ENCODE data around the gene LRRC75A.

LRRC75A gene

GRCh38 chr17:16480995-16481394 is 11.0 kb downstream of the LRRC75A start:
- CTCF ChIA-PET = interaction anchor here (0.9 kb wide), 1 partner anchor 9 kb away, joined by 3 read pairs; no protein-coding TSS in a partner anchor
- WGBS (ENCODE audit: insufficient coverage) = 98% methylated on average over 5 of the region's 6 CpGs
- no peak overlapping the region for H3K4me3 ChIP-seq (ENCODE audit: control insufficient read depth in 1 of 7, extremely low read depth in 1 of 7, insufficient read depth in 4 of 7, low read depth in 2 of 7, low read length in 6 of 7)
- H3K27me3 ChIP-seq (replicated peaks in 2 of 5; ENCODE audit: control insufficient read depth in 4 of 5, insufficient read depth in 5 of 5, low read length in 4 of 5) = no peaks in the 10 kb centered on the region
- DNase-seq = no peak
- H3K4me1 ChIP-seq (ENCODE audit: control extremely low read depth in 1 of 4, control insufficient read depth in 4 of 4, insufficient read depth in 4 of 4, low read length in 3 of 4) = peaks cover 0 to 4% (median 0%) of the 10 kb centered on the region in 4 experiments
- POLR2A ChIA-PET = no interaction called here
- H3K36me3 ChIP-seq (ENCODE audit: control insufficient read depth in 4 of 4, insufficient read depth in 4 of 4, low read length in 3 of 4) = no peaks in the 10 kb centered on the region
- H3K9me3 ChIP-seq (ENCODE audit: control extremely low read depth in 1 of 5, control insufficient read depth in 4 of 5, insufficient read depth in 2 of 5, low read depth in 1 of 5, low read length in 4 of 5) = no peaks in the 10 kb centered on the region
- no peak overlapping the region for H3K27ac ChIP-seq (ENCODE audit: insufficient read depth in 1 of 2, low read depth in 1 of 2, low read length in 2 of 2, poor library complexity in 1 of 2, severe bottlenecking in 2 of 2)

- Histone ChIP-seq H3K36me3 (ENCODE audit: control insufficient read depth in 4 of 4, insufficient read depth in 4 of 4, low read length in 3 of 4) (no peaks in the 10 kb centered on the region), H3K27ac (ENCODE audit: insufficient read depth in 1 of 2, low read depth in 1 of 2, low read length in 2 of 2, poor library complexity in 1 of 2, severe bottlenecking in 2 of 2) (no peak overlapping the region), H3K4me3 (ENCODE audit: control insufficient read depth in 1 of 7, extremely low read depth in 1 of 7, insufficient read depth in 4 of 7, low read depth in 2 of 7, low read length in 6 of 7) (no peak overlapping the region), H3K4me1 (ENCODE audit: control extremely low read depth in 1 of 4, control insufficient read depth in 4 of 4, insufficient read depth in 4 of 4, low read length in 3 of 4) (no peaks in the 10 kb centered on the region), H3K27me3 (replicated peaks in 2 of 5; ENCODE audit: control insufficient read depth in 4 of 5, insufficient read depth in 5 of 5, low read length in 4 of 5) (no peaks in the 10 kb centered on the region), H3K9me3 (ENCODE audit: control extremely low read depth in 1 of 5, control insufficient read depth in 4 of 5, insufficient read depth in 2 of 5, low read depth in 1 of 5, low read length in 4 of 5) (no peaks in the 10 kb centered on the region)
- POLR2A ChIA-PET = no interaction called here
- DNase-seq = no peak
- CTCF ChIA-PET = interaction anchor here (1.0 to 1.7 kb wide), 4 partner anchors 10 to 115 kb away, joined by 3 to 6 read pairs (median 4); no protein-coding TSS in a partner anchor
- 100% methylated on average over 2 of the region's 2 CpGs for WGBS (ENCODE audit: insufficient coverage)
Observed at GRCh38 chr17:16479264-16479663, 12.7 kb downstream of the LRRC75A start.

GRCh38 chr17:16478649-16479048 is 13.3 kb downstream of the LRRC75A start:
- ChIA-PET POLR2A (no interaction called here), CTCF (interaction anchor here (1.0 kb wide), 1 partner anchor 115 kb away, joined by 3 read pairs; no protein-coding TSS in a partner anchor)
- 100% methylated on average over 6 of the region's 6 CpGs for WGBS (ENCODE audit: insufficient coverage)
- Histone ChIP-seq H3K27ac (ENCODE audit: insufficient read depth in 1 of 2, low read depth in 1 of 2, low read length in 2 of 2, poor library complexity in 1 of 2, severe bottlenecking in 2 of 2) (no peak overlapping the region), H3K27me3 (replicated peaks in 2 of 5; ENCODE audit: control insufficient read depth in 4 of 5, insufficient read depth in 5 of 5, low read length in 4 of 5) (no peaks in the 10 kb centered on the region), H3K4me1 (ENCODE audit: control extremely low read depth in 1 of 4, control insufficient read depth in 4 of 4, insufficient read depth in 4 of 4, low read length in 3 of 4) (no peaks in the 10 kb centered on the region), H3K4me3 (ENCODE audit: control insufficient read depth in 1 of 7, extremely low read depth in 1 of 7, insufficient read depth in 4 of 7, low read depth in 2 of 7, low read length in 6 of 7) (no peak overlapping the region), H3K36me3 (ENCODE audit: control insufficient read depth in 4 of 4, insufficient read depth in 4 of 4, low read length in 3 of 4) (no peaks in the 10 kb centered on the region), H3K9me3 (ENCODE audit: control extremely low read depth in 1 of 5, control insufficient read depth in 4 of 5, insufficient read depth in 2 of 5, low read depth in 1 of 5, low read length in 4 of 5) (no peaks in the 10 kb centered on the region)
- no peak for DNase-seq

GRCh38 chr17:16477666-16478065 is 14.3 kb downstream of the LRRC75A start:
- H3K36me3 ChIP-seq (ENCODE audit: control insufficient read depth in 4 of 4, insufficient read depth in 4 of 4, low read length in 3 of 4) = peaks cover 0 to 4% (median 0%) of the 10 kb centered on the region in 4 experiments
- POLR2A ChIA-PET = no interaction called here
- CTCF ChIA-PET = no interaction called here
- H3K4me3 ChIP-seq (ENCODE audit: control insufficient read depth in 1 of 7, extremely low read depth in 1 of 7, insufficient read depth in 4 of 7, low read depth in 2 of 7, low read length in 6 of 7) = no peak overlapping the region
- H3K27me3 ChIP-seq (replicated peaks in 2 of 5; ENCODE audit: control insufficient read depth in 4 of 5, insufficient read depth in 5 of 5, low read length in 4 of 5) = no peaks in the 10 kb centered on the region
- H3K9me3 ChIP-seq (ENCODE audit: control extremely low read depth in 1 of 5, control insufficient read depth in 4 of 5, insufficient read depth in 2 of 5, low read depth in 1 of 5, low read length in 4 of 5) = no peaks in the 10 kb centered on the region
- no peak for DNase-seq
- no peak overlapping the region for H3K27ac ChIP-seq (ENCODE audit: insufficient read depth in 1 of 2, low read depth in 1 of 2, low read length in 2 of 2, poor library complexity in 1 of 2, severe bottlenecking in 2 of 2)
- H3K4me1 ChIP-seq (ENCODE audit: control extremely low read depth in 1 of 4, control insufficient read depth in 4 of 4, insufficient read depth in 4 of 4, low read length in 3 of 4) = no peaks in the 10 kb centered on the region
- WGBS (ENCODE audit: insufficient coverage) = 98% methylated on average over 6 of the region's 8 CpGs

GRCh38 chr17:16477255-16477654 is 14.7 kb downstream of the LRRC75A start:
- Histone ChIP-seq H3K27me3 (replicated peaks in 2 of 5; ENCODE audit: control insufficient read depth in 4 of 5, insufficient read depth in 5 of 5, low read length in 4 of 5) (no peaks in the 10 kb centered on the region), H3K36me3 (ENCODE audit: control insufficient read depth in 4 of 4, insufficient read depth in 4 of 4, low read length in 3 of 4) (peaks cover 0 to 4% (median 0%) of the 10 kb centered on the region in 4 experiments), H3K4me1 (ENCODE audit: control extremely low read depth in 1 of 4, control insufficient read depth in 4 of 4, insufficient read depth in 4 of 4, low read length in 3 of 4) (no peaks in the 10 kb centered on the region), H3K4me3 (ENCODE audit: control insufficient read depth in 1 of 7, extremely low read depth in 1 of 7, insufficient read depth in 4 of 7, low read depth in 2 of 7, low read length in 6 of 7) (no peak overlapping the region), H3K27ac (ENCODE audit: insufficient read depth in 1 of 2, low read depth in 1 of 2, low read length in 2 of 2, poor library complexity in 1 of 2, severe bottlenecking in 2 of 2) (no peak overlapping the region), H3K9me3 (ENCODE audit: control extremely low read depth in 1 of 5, control insufficient read depth in 4 of 5, insufficient read depth in 2 of 5, low read depth in 1 of 5, low read length in 4 of 5) (no peaks in the 10 kb centered on the region)
- POLR2A ChIA-PET = no interaction called here
- CTCF ChIA-PET = interaction anchor here (1.0 kb wide), 1 partner anchor 26 kb away, joined by 4 read pairs; no protein-coding TSS in a partner anchor
- DNase-seq = no peak
- WGBS (ENCODE audit: insufficient coverage) = 90% methylated on average over 4 of the region's 5 CpGs

GRCh38 chr17:16475179-16475704 is 16.8 kb downstream of the LRRC75A start:
- Histone ChIP-seq H3K4me1 (ENCODE audit: control extremely low read depth in 1 of 4, control insufficient read depth in 4 of 4, insufficient read depth in 4 of 4, low read length in 3 of 4) (peaks cover 0 to 2% (median 0%) of the 10 kb centered on the region in 4 experiments), H3K4me3 (ENCODE audit: control insufficient read depth in 1 of 7, extremely low read depth in 1 of 7, insufficient read depth in 4 of 7, low read depth in 2 of 7, low read length in 6 of 7) (no peak overlapping the region), H3K9me3 (ENCODE audit: control extremely low read depth in 1 of 5, control insufficient read depth in 4 of 5, insufficient read depth in 2 of 5, low read depth in 1 of 5, low read length in 4 of 5) (no peaks in the 10 kb centered on the region), H3K27ac (ENCODE audit: insufficient read depth in 1 of 2, low read depth in 1 of 2, low read length in 2 of 2, poor library complexity in 1 of 2, severe bottlenecking in 2 of 2) (no peak overlapping the region), H3K36me3 (ENCODE audit: control insufficient read depth in 4 of 4, insufficient read depth in 4 of 4, low read length in 3 of 4) (peaks cover 0 to 4% (median 0%) of the 10 kb centered on the region in 4 experiments), H3K27me3 (replicated peaks in 2 of 5; ENCODE audit: control insufficient read depth in 4 of 5, insufficient read depth in 5 of 5, low read length in 4 of 5) (no peaks in the 10 kb centered on the region)
- 97% methylated on average over 3 of the region's 4 CpGs for WGBS (ENCODE audit: insufficient coverage)
- ChIA-PET POLR2A (no interaction called here), CTCF (interaction anchor here (1.1 to 1.9 kb wide), 2 partner anchors 13 to 46 kb away, joined by 3 to 7 read pairs; no protein-coding TSS in a partner anchor)
- DNase-seq = no peak

GRCh38 chr17:16474012-16474725 is 17.8 kb downstream of the LRRC75A start:
- 96% methylated on average over 12 of the region's 13 CpGs for WGBS (ENCODE audit: insufficient coverage)
- Histone ChIP-seq H3K4me3 (ENCODE audit: control insufficient read depth in 1 of 7, extremely low read depth in 1 of 7, insufficient read depth in 4 of 7, low read depth in 2 of 7, low read length in 6 of 7) (no peak overlapping the region), H3K27me3 (replicated peaks in 2 of 5; ENCODE audit: control insufficient read depth in 4 of 5, insufficient read depth in 5 of 5, low read length in 4 of 5) (no peaks in the 10 kb centered on the region), H3K36me3 (ENCODE audit: control insufficient read depth in 4 of 4, insufficient read depth in 4 of 4, low read length in 3 of 4) (peaks cover 0 to 4% (median 0%) of the 10 kb centered on the region in 4 experiments), H3K27ac (ENCODE audit: insufficient read depth in 1 of 2, low read depth in 1 of 2, low read length in 2 of 2, poor library complexity in 1 of 2, severe bottlenecking in 2 of 2) (no peak overlapping the region), H3K4me1 (ENCODE audit: control extremely low read depth in 1 of 4, control insufficient read depth in 4 of 4, insufficient read depth in 4 of 4, low read length in 3 of 4) (peaks cover 0 to 4% (median 0%) of the 10 kb centered on the region in 4 experiments), H3K9me3 (ENCODE audit: control extremely low read depth in 1 of 5, control insufficient read depth in 4 of 5, insufficient read depth in 2 of 5, low read depth in 1 of 5, low read length in 4 of 5) (no peaks in the 10 kb centered on the region)
- POLR2A ChIA-PET = no interaction called here
- no peak for DNase-seq
- CTCF ChIA-PET = interaction anchor here (0.6 to 1.9 kb wide), 2 partner anchors 12 to 106 kb away, joined by 4 to 7 read pairs; no protein-coding TSS in a partner anchor
